ENCODE results near the gene ISG15. TPM values are rescaled to one million over a fixed set of nuclear protein-coding genes. Genes with fewer than 3 reads are reported as not detected.

Gene ISG15
- total and polyA plus RNA-seq, 2 of the 13 experiments (the other 11 are each of a cell fraction or from before 2014, with no cell fraction given), result 42.1 to 54.9 TPM

DNA sequence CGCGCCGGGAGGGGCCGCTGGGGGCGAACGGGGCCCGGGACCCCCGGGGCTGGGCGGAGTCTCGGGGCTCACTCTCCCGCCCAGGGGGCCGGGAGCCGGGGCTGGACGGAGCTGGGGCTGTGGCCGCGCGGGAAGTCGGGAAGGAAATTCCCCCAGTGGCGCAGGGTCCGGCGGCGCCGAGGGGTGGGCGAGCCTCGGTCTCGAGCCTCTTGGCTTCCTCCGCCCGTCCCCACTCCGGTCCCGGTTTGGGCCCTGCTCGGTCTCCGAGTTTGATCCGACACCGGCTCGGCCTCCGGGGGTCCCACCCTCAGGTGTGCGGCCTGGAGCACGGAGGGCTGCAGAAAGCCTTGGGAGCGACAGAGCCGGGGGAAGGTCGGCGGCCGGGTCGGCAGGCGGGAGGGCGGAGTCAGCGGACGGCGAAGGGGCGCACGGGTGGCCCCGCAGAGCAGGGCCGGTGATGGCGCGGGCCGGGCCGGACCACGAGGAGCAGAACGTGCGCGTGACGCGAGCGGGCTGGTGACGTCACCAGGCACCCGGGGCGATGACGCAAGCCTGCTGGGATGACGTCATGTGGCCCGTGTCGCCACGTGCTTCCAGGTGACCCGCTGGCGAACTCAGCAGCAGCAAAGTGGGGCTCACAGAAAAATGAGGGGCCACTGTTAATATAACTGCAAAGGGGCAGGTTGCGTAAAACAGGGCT lies 12.8 kb upstream of the ISG15 start (continued):
- TF ChIP-seq IKZF1 (IDR thresholded peaks at IDR 0.05) (no peak), KMT2B (CRISPR knock-in tag; IDR thresholded peaks at IDR 0.05) (peak; percentile 61; the same call in 1 of the 2 replicates), RBAK (CRISPR knock-in tag; IDR thresholded peaks at IDR 0.05) (no peak), NFIC (IDR thresholded peaks at IDR 0.05; ENCODE audit: low read length) (no peak), ZNF331 (CRISPR knock-in tag; IDR thresholded peaks at IDR 0.05) (peak; percentile 58; the same call in 1 of the 2 replicates), SRSF9 (IDR thresholded peaks at IDR 0.05; ENCODE audit: borderline replicate concordance, insufficient read depth, low read depth, low read length, poor library complexity, severe bottlenecking) (no peak), ZNF816 (CRISPR knock-in tag; IDR thresholded peaks at IDR 0.05; ENCODE audit: borderline replicate concordance) (0 out of 2 replicates have a peak, but pooled peaks have one; percentile 24), PLRG1 (conservative IDR thresholded peaks at IDR 0.05) (no peak), THAP11 (CRISPR knock-in tag; IDR thresholded peaks at IDR 0.05) (peak; percentile 73), NKX3-1 (CRISPR knock-in tag; IDR thresholded peaks at IDR 0.05) (peak; percentile 19; the same call in 1 of the 2 replicates), ATF7-NPFF (CRISPR knock-in tag; IDR thresholded peaks at IDR 0.05; ENCODE audit: low read depth) (peak; percentile 95), GFI1 (CRISPR knock-in tag; IDR thresholded peaks at IDR 0.05; ENCODE audit: borderline replicate concordance) (no peak; the same call in 1 of the 2 replicates), SNRNP70 (IDR thresholded peaks at IDR 0.05; ENCODE audit: low read depth, low read length) (no peak)
- TF ChIP-seq, protein P1, sequence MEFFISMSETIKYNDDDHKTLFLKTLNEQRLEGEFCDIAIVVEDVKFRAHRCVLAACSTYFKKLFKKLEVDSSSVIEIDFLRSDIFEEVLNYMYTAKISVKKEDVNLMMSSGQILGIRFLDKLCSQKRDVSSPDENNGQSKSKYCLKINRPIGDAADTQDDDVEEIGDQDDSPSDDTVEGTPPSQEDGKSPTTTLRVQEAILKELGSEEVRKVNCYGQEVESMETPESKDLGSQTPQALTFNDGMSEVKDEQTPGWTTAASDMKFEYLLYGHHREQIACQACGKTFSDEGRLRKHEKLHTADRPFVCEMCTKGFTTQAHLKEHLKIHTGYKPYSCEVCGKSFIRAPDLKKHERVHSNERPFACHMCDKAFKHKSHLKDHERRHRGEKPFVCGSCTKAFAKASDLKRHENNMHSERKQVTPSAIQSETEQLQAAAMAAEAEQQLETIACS (CRISPR knock-in tag; IDR thresholded peaks at IDR 0.05), result peak; percentile 58
- TF ChIP-seq, protein P2, sequence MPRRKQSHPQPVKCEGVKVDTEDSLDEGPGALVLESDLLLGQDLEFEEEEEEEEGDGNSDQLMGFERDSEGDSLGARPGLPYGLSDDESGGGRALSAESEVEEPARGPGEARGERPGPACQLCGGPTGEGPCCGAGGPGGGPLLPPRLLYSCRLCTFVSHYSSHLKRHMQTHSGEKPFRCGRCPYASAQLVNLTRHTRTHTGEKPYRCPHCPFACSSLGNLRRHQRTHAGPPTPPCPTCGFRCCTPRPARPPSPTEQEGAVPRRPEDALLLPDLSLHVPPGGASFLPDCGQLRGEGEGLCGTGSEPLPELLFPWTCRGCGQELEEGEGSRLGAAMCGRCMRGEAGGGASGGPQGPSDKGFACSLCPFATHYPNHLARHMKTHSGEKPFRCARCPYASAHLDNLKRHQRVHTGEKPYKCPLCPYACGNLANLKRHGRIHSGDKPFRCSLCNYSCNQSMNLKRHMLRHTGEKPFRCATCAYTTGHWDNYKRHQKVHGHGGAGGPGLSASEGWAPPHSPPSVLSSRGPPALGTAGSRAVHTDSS (CRISPR knock-in tag; conservative IDR thresholded peaks at IDR 0.05), result no peak; the same call in 1 of the 2 replicates
- TF ChIP-seq, protein P3, sequence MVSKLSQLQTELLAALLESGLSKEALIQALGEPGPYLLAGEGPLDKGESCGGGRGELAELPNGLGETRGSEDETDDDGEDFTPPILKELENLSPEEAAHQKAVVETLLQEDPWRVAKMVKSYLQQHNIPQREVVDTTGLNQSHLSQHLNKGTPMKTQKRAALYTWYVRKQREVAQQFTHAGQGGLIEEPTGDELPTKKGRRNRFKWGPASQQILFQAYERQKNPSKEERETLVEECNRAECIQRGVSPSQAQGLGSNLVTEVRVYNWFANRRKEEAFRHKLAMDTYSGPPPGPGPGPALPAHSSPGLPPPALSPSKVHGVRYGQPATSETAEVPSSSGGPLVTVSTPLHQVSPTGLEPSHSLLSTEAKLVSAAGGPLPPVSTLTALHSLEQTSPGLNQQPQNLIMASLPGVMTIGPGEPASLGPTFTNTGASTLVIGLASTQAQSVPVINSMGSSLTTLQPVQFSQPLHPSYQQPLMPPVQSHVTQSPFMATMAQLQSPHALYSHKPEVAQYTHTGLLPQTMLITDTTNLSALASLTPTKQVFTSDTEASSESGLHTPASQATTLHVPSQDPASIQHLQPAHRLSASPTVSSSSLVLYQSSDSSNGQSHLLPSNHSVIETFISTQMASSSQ (IDR thresholded peaks at IDR 0.05; ENCODE audit: low read depth), result no peak
- TF ChIP-seq, protein P3 (CRISPR knock-in tag; IDR thresholded peaks at IDR 0.05; ENCODE audit: borderline replicate concordance), result peak; percentile 75
- TF ChIP-seq, protein P4, sequence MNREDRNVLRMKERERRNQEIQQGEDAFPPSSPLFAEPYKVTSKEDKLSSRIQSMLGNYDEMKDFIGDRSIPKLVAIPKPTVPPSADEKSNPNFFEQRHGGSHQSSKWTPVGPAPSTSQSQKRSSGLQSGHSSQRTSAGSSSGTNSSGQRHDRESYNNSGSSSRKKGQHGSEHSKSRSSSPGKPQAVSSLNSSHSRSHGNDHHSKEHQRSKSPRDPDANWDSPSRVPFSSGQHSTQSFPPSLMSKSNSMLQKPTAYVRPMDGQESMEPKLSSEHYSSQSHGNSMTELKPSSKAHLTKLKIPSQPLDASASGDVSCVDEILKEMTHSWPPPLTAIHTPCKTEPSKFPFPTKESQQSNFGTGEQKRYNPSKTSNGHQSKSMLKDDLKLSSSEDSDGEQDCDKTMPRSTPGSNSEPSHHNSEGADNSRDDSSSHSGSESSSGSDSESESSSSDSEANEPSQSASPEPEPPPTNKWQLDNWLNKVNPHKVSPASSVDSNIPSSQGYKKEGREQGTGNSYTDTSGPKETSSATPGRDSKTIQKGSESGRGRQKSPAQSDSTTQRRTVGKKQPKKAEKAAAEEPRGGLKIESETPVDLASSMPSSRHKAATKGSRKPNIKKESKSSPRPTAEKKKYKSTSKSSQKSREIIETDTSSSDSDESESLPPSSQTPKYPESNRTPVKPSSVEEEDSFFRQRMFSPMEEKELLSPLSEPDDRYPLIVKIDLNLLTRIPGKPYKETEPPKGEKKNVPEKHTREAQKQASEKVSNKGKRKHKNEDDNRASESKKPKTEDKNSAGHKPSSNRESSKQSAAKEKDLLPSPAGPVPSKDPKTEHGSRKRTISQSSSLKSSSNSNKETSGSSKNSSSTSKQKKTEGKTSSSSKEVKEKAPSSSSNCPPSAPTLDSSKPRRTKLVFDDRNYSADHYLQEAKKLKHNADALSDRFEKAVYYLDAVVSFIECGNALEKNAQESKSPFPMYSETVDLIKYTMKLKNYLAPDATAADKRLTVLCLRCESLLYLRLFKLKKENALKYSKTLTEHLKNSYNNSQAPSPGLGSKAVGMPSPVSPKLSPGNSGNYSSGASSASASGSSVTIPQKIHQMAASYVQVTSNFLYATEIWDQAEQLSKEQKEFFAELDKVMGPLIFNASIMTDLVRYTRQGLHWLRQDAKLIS (CRISPR knock-in tag; IDR thresholded peaks at IDR 0.05), result no peak
- TF ChIP-seq, protein P5, sequence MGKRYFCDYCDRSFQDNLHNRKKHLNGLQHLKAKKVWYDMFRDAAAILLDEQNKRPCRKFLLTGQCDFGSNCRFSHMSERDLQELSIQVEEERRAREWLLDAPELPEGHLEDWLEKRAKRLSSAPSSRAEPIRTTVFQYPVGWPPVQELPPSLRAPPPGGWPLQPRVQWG (CRISPR knock-in tag; IDR thresholded peaks at IDR 0.05; ENCODE audit: borderline replicate concordance, low read depth), result no peak

Data from HepG2 (cell line).